T-helper 1 cell (primary cell): Measurements from ENCODE around the gene PSKH1.
"Not testable (repeated sequence)": the region's sequence is repeated elsewhere in the genome, so short reads cannot be mapped to it uniquely, and the experiment has no call there.

Source experiments
- DNase-seq, 5 donors: peaks; one replicate each; pipeline ENCODE4 v3.0.0-alpha.2; 2012 to 2020

Gene PSKH1

GRCh38 chr16:67892375-67892774 lies 679 bp upstream of the PSKH1 start:
- DNase-seq: no peak

GRCh38 chr16:67893743-67894399 lies 817 bp downstream of the PSKH1 start:
- DNase-seq: no peak

GRCh38 chr16:67897231-67897630 lies 4.2 kb downstream of the PSKH1 start:
- no peak for DNase-seq

GRCh38 chr16:67901734-67902133 lies 8.7 kb downstream of the PSKH1 start:
- DNase-seq: no peak

GRCh38 chr16:67902831-67903230 lies 9.8 kb downstream of the PSKH1 start:
- DNase-seq: no peak

- DNase-seq: no peak
These were observed 14.5 kb downstream of the PSKH1 start for GRCh38 chr16:67907397-67908180.

GRCh38 chr16:67909056-67909742 lies 16.1 kb downstream of the PSKH1 start:
- DNase-seq: no peak

- DNase-seq: peak in 1 of 5 donors; percentile 75
These were observed 17.1 kb downstream of the PSKH1 start for GRCh38 chr16:67910158-67910557.

GRCh38 chr16:67914758-67915495 lies 21.9 kb downstream of the PSKH1 start:
- DNase-seq: no peak

GRCh38 chr16:67915496-67915769 lies 22.4 kb downstream of the PSKH1 start:
- DNase-seq: not testable (repeated sequence)

- no peak for DNase-seq
These were observed 23.0 kb downstream of the PSKH1 start for GRCh38 chr16:67915831-67916723.

- no peak for DNase-seq
These were observed 24.2 kb downstream of the PSKH1 start for GRCh38 chr16:67917140-67917851.

GRCh38 chr16:67917852-67918236 lies 24.8 kb downstream of the PSKH1 start:
- DNase-seq: peak in 1 of 5 donors; percentile 57

- DNase-seq: no peak
These were observed 26.7 kb downstream of the PSKH1 start for GRCh38 chr16:67919622-67920221.

- no peak for DNase-seq
These were observed 29.2 kb downstream of the PSKH1 start for GRCh38 chr16:67922221-67922620.

GRCh38 chr16:67922740-67923139 lies 29.7 kb downstream of the PSKH1 start:
- no peak for DNase-seq

- no peak for DNase-seq
These were observed 30.5 kb downstream of the PSKH1 start for GRCh38 chr16:67923414-67924116.

GRCh38 chr16:67924140-67924906 lies 31.3 kb downstream of the PSKH1 start:
- DNase-seq: no peak

GRCh38 chr16:67926181-67926750 lies 33.2 kb downstream of the PSKH1 start:
- no peak for DNase-seq
